Neural cell (in vitro differentiated cells): ENCODE data around the gene SLC12A5. TPM values are rescaled to one million over a fixed set of nuclear protein-coding genes. Genes with fewer than 3 reads are reported as not detected.

Experiments
- H2AFZ ChIP-seq: fragments of 200-600, 300-800 bp; sonication (generic), shearing (Covaris generic); 2 replicates; pipeline ENCODE4 v1.6.0; 2014; ENCODE audit warnings: low read depth, mild to moderate bottlenecking, antibody characterized with exemption, low read length, moderate library complexity
- H3F3A ChIP-seq: fragments of 200-600 bp; shearing (Covaris generic); 2 replicates; pipeline ENCODE4 v1.6.1; 2016; ENCODE audit warnings: mild to moderate bottlenecking, moderate library complexity, mixed read lengths, antibody characterized with exemption, low read length; ENCODE audit not compliant: insufficient read depth, poor library complexity, severe bottlenecking
- H3K27ac ChIP-seq: fragments of 200-600, 300-800 bp; sonication (generic), shearing (Covaris generic); 2 replicates; pipeline ENCODE4 v1.5.1; 2014; ENCODE audit warnings: mild to moderate bottlenecking, low read length, moderate library complexity
- H3K27me3 ChIP-seq: fragments of 300-800, 200-600 bp; sonication (generic), shearing (Covaris generic); 2 replicates; pipeline ENCODE4 v1.6.0; 2014; ENCODE audit warnings: mild to moderate bottlenecking, low read depth, low read length, moderate library complexity; ENCODE audit not compliant: insufficient read depth
- H3K36me3 ChIP-seq: fragments of 300-800, 200-600 bp; sonication (generic), shearing (Covaris generic); 2 replicates; pipeline ENCODE4 v1.5.1; 2014; ENCODE audit warnings: mild to moderate bottlenecking, antibody characterized with exemption, low read length, moderate library complexity; ENCODE audit not compliant: insufficient read depth
- H3K4me2 ChIP-seq: fragments of 300-800, 200-600 bp; sonication (generic), shearing (Covaris generic); 2 replicates; pipeline ENCODE4 v1.6.0; 2014; ENCODE audit warnings: mild to moderate bottlenecking, low read length
- H3K4me3 ChIP-seq: fragments of 300-800, 200-600 bp; sonication (generic), shearing (Covaris generic); 2 replicates; pipeline ENCODE4 v1.5.1; 2014; ENCODE audit warnings: mild to moderate bottlenecking, low read length, moderate library complexity
- H3K79me2 ChIP-seq: fragments of 200-600 bp; shearing (Covaris generic); replicated peaks from 2 replicates; pipeline ENCODE4 v1.6.0; 2014; ENCODE audit warnings: mild to moderate bottlenecking, low read length, moderate library complexity; ENCODE audit not compliant: insufficient read depth
- H3K9ac ChIP-seq: fragments of 300-800, 200-600 bp; sonication (generic), shearing (Covaris generic); 2 replicates; pipeline ENCODE4 v1.6.1; 2016; ENCODE audit warnings: mild to moderate bottlenecking, low read length, mixed read lengths
- H3K9me2 ChIP-seq: fragments of 200-600 bp; shearing (Covaris generic); 2 replicates; pipeline ENCODE4 v1.6.1; 2016; ENCODE audit warnings: mild to moderate bottlenecking, low read length, mixed read lengths; ENCODE audit not compliant: insufficient read depth
- H3K9me3 ChIP-seq: fragments of 200-600, 300-800 bp; sonication (generic), shearing (Covaris generic); 2 replicates; pipeline ENCODE4 v1.6.1; 2016; ENCODE audit warnings: mild to moderate bottlenecking, mixed run types, low read length, moderate library complexity, mixed read lengths
- H4K20me1 ChIP-seq: fragments of 200-600 bp; shearing (Covaris generic); 2 replicates; pipeline ENCODE4 v1.6.1; 2016; ENCODE audit warnings: mild to moderate bottlenecking, mixed run types; ENCODE audit not compliant: insufficient read depth
- EP300 ChIP-seq: fragments of 450-650 bp; conservative IDR thresholded peaks from 2 replicates; pipeline ENCODE4 v1.6.1; 2014; ENCODE audit warnings: antibody characterized with exemption, mild to moderate bottlenecking, moderate library complexity; ENCODE audit not compliant: poor library complexity, severe bottlenecking
- EZH2 ChIP-seq: fragments of 200-600, 300-800 bp; shearing (Covaris generic), sonication (generic); IDR thresholded peaks from 2 replicates; pipeline ENCODE4 v1.6.1; 2014; ENCODE audit warnings: antibody characterized with exemption, low read length, borderline replicate concordance, mild to moderate bottlenecking; ENCODE audit not compliant: insufficient read depth, poor library complexity, severe bottlenecking
- MXI1 ChIP-seq: fragments of 450-650 bp; conservative IDR thresholded peaks from 2 replicates; pipeline ENCODE4 v1.6.1; 2014; ENCODE audit warnings: antibody characterized with exemption, mild to moderate bottlenecking; ENCODE audit not compliant: poor library complexity, severe bottlenecking
- POLR2AphosphoS5 ChIP-seq: IDR thresholded peaks from 2 replicates; pipeline ENCODE4 v1.6.1; 2012
- RAD21 ChIP-seq: fragments of 450-650 bp; conservative IDR thresholded peaks from 2 replicates; pipeline ENCODE4 v1.6.1; 2014; ENCODE audit warnings: antibody characterized with exemption, mild to moderate bottlenecking, moderate library complexity
- SMC3 ChIP-seq: fragments of 450-650 bp; conservative IDR thresholded peaks from 2 replicates; pipeline ENCODE4 v1.6.1; 2014; ENCODE audit warnings: antibody characterized with exemption, mild to moderate bottlenecking, moderate library complexity; ENCODE audit not compliant: poor library complexity
- TAF1 ChIP-seq: IDR thresholded peaks from 2 replicates; pipeline ENCODE4 v1.6.1; 2012; ENCODE audit warnings: low read depth
- polyA plus RNA-seq: library from polyadenylated mRNA; depleted of rRNA; stranded (reverse); fragments of >200 nt; gene quantifications from 2 replicates; pipeline ENCODE4 v1.2.3, GENCODE V29; 2014
- TF ChIP-seq, protein P1 (sequence below): fragments of 450-650 bp; IDR thresholded peaks from 2 replicates; pipeline ENCODE4 v1.5.1; 2014; ENCODE audit warnings: antibody characterized with exemption, mild to moderate bottlenecking, moderate library complexity; ENCODE audit not compliant: poor library complexity, severe bottlenecking
- TF ChIP-seq, protein P2 (sequence below): IDR thresholded peaks from 2 replicates; pipeline ENCODE4 v1.6.1; 2012; ENCODE audit warnings: borderline replicate concordance

Gene SLC12A5
- polyA plus RNA-seq, 1 donor from 2014 or later = 53.1 TPM

DNA sequence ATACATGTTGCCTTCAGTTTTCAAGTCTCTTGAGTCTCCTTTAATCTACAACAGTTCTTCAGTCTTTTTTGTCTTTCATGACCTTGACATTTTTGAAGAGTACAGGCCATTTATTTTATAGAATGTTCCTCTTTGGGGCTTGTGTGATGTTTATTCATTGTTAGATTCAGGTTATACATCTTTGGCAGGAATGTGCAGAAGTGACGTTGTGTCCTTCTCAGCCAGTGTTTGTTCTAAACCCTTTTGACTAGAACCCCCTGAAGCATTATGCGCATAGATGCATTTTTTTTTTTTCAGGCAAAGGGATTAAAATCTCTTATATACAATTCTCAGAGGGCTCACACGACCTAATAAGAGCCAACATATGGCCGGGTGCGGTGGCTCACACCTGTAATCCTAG, 72.0 kb downstream of the SLC12A5 start:
- H3F3A ChIP-seq = no peaks in the 10 kb centered on the region
- no peaks in the 10 kb centered on the region for H3K27me3 ChIP-seq
- TF ChIP-seq MXI1 (no peak), EP300 (no peak), RAD21 (no peak), POLR2AphosphoS5 (no peak), SMC3 (no peak), EZH2 (no peak), TAF1 (no peak)
- TF ChIP-seq, protein P1, sequence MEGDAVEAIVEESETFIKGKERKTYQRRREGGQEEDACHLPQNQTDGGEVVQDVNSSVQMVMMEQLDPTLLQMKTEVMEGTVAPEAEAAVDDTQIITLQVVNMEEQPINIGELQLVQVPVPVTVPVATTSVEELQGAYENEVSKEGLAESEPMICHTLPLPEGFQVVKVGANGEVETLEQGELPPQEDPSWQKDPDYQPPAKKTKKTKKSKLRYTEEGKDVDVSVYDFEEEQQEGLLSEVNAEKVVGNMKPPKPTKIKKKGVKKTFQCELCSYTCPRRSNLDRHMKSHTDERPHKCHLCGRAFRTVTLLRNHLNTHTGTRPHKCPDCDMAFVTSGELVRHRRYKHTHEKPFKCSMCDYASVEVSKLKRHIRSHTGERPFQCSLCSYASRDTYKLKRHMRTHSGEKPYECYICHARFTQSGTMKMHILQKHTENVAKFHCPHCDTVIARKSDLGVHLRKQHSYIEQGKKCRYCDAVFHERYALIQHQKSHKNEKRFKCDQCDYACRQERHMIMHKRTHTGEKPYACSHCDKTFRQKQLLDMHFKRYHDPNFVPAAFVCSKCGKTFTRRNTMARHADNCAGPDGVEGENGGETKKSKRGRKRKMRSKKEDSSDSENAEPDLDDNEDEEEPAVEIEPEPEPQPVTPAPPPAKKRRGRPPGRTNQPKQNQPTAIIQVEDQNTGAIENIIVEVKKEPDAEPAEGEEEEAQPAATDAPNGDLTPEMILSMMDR = no peak
- TF ChIP-seq, protein P2, sequence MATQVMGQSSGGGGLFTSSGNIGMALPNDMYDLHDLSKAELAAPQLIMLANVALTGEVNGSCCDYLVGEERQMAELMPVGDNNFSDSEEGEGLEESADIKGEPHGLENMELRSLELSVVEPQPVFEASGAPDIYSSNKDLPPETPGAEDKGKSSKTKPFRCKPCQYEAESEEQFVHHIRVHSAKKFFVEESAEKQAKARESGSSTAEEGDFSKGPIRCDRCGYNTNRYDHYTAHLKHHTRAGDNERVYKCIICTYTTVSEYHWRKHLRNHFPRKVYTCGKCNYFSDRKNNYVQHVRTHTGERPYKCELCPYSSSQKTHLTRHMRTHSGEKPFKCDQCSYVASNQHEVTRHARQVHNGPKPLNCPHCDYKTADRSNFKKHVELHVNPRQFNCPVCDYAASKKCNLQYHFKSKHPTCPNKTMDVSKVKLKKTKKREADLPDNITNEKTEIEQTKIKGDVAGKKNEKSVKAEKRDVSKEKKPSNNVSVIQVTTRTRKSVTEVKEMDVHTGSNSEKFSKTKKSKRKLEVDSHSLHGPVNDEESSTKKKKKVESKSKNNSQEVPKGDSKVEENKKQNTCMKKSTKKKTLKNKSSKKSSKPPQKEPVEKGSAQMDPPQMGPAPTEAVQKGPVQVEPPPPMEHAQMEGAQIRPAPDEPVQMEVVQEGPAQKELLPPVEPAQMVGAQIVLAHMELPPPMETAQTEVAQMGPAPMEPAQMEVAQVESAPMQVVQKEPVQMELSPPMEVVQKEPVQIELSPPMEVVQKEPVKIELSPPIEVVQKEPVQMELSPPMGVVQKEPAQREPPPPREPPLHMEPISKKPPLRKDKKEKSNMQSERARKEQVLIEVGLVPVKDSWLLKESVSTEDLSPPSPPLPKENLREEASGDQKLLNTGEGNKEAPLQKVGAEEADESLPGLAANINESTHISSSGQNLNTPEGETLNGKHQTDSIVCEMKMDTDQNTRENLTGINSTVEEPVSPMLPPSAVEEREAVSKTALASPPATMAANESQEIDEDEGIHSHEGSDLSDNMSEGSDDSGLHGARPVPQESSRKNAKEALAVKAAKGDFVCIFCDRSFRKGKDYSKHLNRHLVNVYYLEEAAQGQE = no peak
- no peak overlapping the region for H3K4me2 ChIP-seq
- no peaks in the 10 kb centered on the region for H3K79me2 ChIP-seq
- no peaks in the 10 kb centered on the region for H3K9me3 ChIP-seq
- no peaks in the 10 kb centered on the region for H3K9me2 ChIP-seq
- H3K27ac ChIP-seq = no peak overlapping the region
- no peaks in the 10 kb centered on the region for H4K20me1 ChIP-seq
- no peaks in the 10 kb centered on the region for H3K36me3 ChIP-seq
- H3K4me3 ChIP-seq = no peak overlapping the region
- H2AFZ ChIP-seq = no peak overlapping the region
- no peak overlapping the region for H3K9ac ChIP-seq

DNA sequence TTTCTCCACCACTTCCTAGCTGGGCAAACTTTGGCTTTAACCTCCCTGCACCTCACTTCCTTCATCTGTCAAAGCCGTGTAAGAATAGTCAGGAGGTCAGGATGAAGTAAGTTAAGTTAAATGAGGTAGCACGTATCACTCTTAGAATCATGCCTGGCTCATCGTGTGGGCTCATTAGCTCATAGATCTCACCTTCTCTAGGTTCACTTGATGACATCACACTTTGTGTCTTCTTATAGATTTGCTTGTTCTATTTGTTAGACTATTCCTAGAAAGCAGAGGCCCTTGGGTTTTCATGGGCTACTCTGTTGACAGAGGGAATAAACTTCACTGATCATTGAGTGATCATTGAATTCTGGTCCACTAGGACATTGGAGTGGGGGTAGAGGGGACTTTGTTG, 72.9 kb downstream of the SLC12A5 start:
- H3K9me2 ChIP-seq = no peaks in the 10 kb centered on the region
- no peaks in the 10 kb centered on the region for H3K36me3 ChIP-seq
- no peak overlapping the region for H3K9ac ChIP-seq
- H3K4me3 ChIP-seq = no peak overlapping the region
- no peak overlapping the region for H2AFZ ChIP-seq
- H4K20me1 ChIP-seq = no peaks in the 10 kb centered on the region
- no peak overlapping the region for H3K4me2 ChIP-seq
- no peak overlapping the region for H3K27ac ChIP-seq
- no peaks in the 10 kb centered on the region for H3F3A ChIP-seq
- no peaks in the 10 kb centered on the region for H3K9me3 ChIP-seq
- H3K27me3 ChIP-seq = no peaks in the 10 kb centered on the region
- no peaks in the 10 kb centered on the region for H3K79me2 ChIP-seq
- no peak for TF ChIP-seq EP300
- TF ChIP-seq RAD21 = no peak
- TF ChIP-seq POLR2AphosphoS5 = no peak
- TF ChIP-seq, protein P1 = no peak
- no peak for TF ChIP-seq SMC3
- no peak for TF ChIP-seq EZH2
- no peak for TF ChIP-seq MXI1
- no peak for TF ChIP-seq TAF1
- TF ChIP-seq, protein P2 = no peak
